Islet precursor cell (in vitro differentiated cells): ENCODE data around the gene S100A10.
A peak's percentile ranks its signal among the peaks of the same experiment; 100 is the strongest.

Experiments used
- DNase-seq: peaks from one replicate; pipeline ENCODE4 v3.0.0-alpha.2; 2018

S100A10 gene

GRCh38 chr1:151960780-151961513, 32.7 kb downstream of the S100A10 start:
- DNase-seq: no peak

DNA sequence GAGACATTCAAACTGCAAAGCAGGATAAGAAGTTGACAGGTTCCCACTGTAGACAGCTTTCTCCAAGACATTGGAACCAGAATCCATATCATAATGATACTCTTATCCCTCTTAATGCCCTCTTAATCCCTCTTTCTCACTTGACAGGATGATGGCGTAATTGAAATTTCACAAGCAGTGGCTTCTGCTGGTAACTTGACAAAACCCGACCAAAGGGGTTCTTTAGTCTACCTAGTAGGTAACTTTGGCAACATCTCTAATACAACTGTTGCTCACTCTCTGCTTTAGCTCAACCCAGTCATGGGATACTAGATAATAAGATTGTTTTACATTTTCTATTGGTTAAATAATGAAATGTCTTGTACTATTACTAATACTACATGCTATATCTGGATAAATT, 34.7 kb downstream of the S100A10 start:
- DNase-seq: no peak

- DNase-seq: no peak
These were observed 36.6 kb downstream of the S100A10 start for GRCh38 chr1:151956957-151957497.

DNA sequence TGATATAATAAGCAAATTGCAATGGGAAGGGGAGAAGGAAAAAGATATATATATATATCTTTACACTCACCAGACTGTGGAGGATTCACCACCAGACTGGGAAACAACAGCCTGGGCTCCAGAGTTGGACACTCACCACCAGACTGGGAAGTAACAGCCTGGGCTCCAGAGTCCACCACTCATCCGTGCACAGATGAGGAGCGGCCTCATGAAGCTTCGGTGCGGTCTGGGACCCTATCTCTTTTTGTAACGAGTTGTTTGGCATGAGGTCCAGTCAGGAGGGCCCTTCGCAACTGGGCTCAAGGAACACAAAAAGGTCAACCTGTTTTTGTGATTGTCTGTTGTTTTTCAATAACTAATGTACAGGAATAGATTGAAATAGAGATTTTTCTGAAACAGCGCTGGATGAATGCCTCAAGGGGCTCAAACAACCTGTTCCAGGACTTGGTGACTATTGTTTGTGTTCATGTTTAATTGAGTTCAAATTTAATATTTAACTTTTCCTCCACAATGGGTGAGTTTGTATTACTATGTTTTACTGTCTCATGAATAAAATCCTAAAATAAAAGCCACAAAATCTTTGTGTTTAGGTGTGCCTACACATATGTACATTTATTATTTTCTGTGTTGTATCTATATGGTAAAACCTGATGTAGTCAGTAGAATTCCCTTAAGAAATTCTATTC, 40.1 kb downstream of the S100A10 start:
- no peak for DNase-seq

DNA sequence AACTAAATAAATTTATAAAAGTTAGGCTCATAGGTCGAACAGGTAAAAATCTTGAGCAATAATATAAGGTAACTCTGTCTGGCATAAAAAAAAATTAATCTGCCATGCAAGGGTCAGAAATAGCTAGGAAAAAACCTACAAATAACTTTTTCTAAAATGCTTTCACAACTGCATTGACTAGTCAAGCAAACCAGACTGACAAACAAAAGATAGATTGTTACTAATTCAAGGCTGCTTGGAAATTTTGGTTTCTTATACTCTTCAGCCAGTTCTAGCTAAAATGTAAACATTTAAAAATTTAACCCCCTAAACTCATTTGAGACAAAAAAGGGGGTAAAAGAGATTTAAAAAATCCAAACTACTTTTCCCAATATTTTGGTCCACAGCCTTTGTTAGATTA, 40.8 kb downstream of the S100A10 start:
- no peak for DNase-seq

DNA sequence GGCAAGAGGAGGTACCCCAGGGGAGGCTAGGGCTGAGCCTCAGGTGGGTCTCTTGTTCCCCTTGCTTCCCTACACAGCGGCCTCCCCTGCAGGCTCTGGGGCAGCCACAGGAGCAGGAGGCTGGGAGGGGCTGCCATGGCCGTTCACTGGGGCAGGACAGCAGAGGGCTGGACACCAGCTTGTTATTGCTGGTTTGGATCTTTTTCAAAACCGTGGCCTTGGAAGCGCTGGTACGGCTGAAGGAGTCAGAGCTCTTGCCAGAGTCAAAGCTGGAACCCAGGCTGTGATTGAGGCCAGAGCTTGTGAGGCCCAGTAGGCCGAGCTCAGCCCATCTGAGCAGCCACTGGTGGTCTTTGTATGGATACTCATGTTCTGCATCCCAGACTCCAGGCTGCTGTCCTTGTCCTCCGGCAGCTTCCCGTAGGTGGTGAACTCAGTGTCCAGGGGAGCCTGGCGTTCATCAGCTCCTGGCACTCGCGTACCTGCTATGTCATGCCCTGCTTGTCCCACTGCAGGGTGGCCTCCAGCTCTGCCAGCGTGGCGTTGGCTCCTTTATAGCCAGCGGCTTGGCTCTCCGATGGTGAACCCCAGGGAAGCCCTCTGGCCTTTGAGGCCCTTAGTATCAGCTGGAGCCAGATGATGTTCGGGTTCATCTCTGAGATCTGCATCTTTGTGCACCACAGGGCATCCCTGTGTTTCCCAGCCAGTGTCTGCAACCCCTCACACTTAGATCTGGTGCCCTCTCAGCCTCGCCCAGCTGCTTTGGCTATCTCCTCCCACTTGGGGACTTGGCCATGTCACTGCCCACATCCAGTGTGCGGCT, 44.1 kb downstream of the S100A10 start:
- no peak for DNase-seq

DNA sequence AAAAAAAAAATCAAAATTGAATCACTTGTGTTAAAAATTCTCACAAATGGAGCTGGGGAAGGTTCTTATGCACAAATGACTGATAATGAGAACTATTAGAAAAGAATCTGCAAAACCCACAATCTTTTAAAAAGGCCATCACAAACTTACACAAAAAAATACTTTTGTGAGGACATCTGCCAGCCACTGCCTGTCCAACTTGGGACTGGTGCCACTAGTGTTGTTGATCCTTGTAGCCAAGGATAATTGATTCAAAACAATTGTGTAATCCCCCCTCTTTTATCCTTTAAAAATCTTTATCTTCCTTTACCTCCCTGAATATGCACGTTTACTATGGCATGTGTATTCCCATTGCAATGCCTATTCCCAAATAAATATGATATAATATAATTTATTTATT, 45.2 kb downstream of the S100A10 start:
- no peak for DNase-seq

DNA sequence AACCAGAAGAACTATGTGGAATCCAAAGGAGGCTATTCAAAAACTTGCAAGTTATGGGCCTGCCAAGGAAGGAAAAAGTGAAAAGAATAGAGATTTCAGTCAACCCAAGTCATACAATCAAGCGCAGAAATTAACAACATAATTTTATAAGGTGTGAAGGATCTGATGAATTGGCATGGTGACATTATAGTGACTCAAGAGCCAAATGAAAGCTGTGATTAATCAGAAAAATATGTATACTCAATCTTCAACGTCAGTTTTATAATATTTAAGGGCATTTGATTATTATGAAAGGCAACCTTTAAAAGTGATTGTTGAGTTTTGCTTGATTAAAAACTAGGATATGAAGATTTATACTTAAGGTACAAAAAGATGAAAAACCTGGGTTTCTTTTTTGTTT, 46.5 kb downstream of the S100A10 start:
- DNase-seq: no peak

DNA sequence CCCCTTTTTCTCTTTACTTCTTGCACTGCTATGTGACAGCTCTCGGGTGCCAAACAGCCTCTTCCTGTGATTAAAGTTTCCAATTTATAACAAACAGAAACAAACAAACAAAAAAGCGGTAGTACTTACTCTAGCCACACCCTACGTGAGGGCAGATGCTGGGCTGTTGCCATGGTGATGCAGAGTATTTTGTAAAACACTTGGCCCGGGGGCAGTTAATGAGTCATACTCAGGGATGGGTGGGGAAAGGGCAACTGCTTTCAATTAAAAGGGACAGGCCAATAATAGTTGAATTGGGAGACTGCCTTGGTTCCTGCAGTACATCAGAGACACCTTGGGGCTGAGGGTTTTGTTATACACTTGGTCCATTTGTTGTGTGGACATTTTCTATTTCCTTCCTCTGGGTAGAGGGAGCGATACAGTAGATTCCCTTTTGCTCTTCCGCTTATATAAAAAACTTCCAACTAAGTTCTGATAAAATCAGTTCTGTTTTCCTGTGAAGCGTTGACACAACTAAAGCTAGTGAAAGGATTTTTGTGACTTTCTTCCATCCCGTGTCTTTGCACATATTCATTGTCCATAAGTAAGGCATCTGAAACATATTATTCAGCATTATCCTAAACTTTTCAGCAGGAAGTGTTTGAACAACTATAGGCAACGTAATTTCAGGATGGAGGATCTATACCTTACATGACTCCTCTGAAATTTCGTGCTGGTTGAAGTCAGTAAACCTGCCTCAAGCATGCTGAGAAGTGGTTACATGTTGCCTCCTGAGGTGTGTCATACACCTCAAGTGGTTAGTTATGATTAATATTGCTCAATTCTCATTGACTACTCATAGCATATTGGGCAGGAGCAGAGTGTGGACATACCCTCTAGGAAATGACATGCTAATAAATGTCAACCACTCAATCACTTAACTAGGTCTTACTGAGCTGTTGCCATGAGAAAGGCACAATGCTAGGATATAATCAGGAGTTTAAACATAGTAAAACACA, 47.6 kb downstream of the S100A10 start:
- peak; percentile 96 for DNase-seq

DNA sequence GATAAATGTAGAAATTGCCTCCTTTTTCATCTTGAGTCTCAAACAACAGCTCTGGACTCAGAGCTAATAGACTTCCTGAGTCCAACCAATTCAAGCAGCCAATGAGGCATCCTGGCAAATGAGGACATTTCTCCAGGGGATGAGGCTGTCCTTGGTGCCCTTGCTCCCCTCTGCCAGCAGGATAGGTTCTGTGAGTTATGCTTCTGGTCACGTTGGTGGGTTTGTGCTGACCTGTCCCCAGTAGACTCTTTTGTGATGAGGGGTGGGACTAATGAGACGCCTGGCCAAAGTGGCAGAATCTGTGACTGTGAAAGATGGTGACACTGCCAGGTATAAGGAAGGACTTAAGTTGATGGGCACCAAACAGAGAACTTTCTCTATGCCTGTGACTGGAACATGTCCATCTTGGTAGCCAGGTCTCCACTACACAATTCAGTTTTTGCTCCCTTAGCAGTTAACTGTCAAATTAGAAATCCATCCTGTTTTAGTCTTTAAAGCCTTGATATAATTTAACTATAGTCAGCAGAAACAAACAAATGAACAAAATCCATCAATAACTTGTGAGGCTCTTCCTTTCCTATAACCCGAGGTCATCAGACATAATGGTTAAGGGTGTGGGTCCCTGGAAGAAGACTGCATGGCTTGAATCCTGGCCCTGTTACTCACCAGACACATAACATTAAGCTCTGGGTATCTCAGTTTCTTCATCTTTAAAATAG, 48.6 kb downstream of the S100A10 start:
- no peak for DNase-seq

- DNase-seq: no peak
These were observed 49.4 kb downstream of the S100A10 start for GRCh38 chr1:151944126-151944856.

- no peak for DNase-seq
These were observed 50.1 kb downstream of the S100A10 start for GRCh38 chr1:151943591-151943990.

DNA sequence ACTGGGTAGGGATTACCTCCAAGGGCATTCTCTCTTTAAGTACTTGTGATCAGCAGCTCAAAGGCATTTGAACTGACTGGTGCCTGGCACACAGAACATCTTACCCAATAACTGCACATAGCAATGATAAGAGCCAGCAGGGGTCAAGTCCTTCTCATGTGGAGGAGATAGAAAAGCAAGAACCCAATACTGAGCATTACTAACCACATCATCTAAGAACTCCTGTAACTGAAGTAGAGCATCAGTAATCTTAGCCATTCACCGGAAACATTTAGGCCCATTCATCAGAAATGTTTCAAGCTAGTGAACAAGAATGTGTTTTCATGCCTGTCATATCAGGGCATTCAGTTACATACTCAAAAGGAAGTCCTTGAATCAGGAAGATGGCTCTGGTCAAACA, 50.8 kb downstream of the S100A10 start:
- no peak for DNase-seq

DNA sequence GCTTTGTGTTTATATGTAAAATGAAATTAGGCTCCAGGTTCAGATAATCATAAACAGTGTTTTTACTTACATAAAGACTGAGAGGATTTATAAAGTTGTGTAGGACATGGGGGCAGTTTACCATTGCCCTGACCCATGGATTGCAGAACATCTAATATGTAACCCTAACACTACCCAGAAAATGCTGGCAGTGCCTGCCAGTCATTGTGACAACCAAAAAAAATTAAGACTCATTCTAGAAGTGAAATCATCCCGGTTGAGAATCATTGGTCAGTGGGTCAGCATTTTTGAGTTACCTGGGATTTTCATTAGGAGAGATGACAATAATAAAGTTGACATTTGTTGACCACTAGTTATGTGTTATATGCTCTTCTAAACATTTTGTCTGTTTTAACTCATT, 53.1 kb downstream of the S100A10 start:
- no peak for DNase-seq

GRCh38 chr1:151939779-151940178, 53.9 kb downstream of the S100A10 start:
- DNase-seq: no peak

- no peak for DNase-seq
These were observed 54.5 kb downstream of the S100A10 start for GRCh38 chr1:151939141-151939540.

DNA sequence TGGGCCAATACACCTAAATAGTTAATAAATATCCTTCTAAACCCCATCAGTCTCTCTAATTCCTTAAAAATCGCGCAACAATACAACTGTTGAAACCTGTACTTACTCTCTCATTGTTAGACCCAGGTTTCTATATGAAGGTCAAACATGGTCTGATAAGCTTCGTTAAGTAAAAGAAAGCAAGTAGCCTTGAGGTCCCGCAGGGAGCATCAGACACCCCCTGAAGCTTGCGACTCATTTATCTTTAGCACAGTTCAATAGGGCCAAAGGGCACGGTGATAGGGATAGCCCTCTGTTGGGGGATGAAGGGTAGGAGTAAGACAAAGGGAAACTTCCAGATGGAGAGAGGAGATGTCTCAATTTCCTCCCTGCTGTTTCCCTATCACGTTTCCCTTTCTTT, 57.0 kb downstream of the S100A10 start:
- DNase-seq: no peak

DNA sequence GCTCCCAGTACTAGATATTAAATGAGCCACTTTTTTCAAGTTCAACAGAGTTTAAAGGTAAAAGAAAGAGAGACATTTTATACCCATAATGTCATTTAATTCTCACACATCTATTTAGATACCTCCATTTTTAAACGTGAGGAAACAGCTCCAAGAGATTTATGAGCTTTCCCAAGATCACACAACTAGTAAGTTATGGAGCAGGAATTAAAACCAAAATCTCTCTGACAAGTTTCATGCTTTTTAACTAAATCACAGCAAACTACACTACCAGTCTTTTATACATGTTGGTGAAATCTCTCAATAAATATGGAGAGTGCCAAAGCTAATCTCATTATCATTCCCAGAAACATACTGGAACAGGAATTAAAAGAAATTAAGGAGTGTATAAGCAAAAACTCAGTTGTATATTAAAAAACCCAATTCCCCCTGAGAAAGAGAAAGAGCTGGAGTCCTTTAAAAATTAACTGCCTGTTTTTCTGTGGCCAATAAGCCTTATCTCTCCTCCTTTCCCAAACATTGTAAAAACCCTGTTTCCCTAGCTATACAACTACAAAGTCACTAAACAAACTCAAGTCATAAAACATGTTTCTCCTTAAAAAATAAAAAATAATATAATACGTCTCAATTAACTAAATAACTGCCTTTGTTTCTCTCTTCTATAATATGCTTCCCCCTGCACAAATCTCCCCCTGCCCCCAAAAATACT, 57.6 kb downstream of the S100A10 start:
- DNase-seq: no peak

GRCh38 chr1:151935154-151935553, 58.5 kb downstream of the S100A10 start:
- peak; percentile 75 for DNase-seq

GRCh38 chr1:151934048-151934493, 59.6 kb downstream of the S100A10 start:
- DNase-seq: peak; percentile 71
